Measurements from ENCODE around the gene TMX4.
"Not testable (repeated sequence)": the region's sequence is repeated elsewhere in the genome, so short reads cannot be mapped to it uniquely, and the experiment has no call there.

Gene TMX4

GRCh38 chr20:7971536-7972280 is 47.9 kb downstream of the TMX4 start:
- FAIRE-seq = no peak
- no peak for DNase-seq (ENCODE audit: insufficient read length, low spot score)
- TF ChIP-seq POLR2A (IDR thresholded peaks at IDR 0.05; ENCODE audit: low read depth, low read length) = no peak

DNA sequence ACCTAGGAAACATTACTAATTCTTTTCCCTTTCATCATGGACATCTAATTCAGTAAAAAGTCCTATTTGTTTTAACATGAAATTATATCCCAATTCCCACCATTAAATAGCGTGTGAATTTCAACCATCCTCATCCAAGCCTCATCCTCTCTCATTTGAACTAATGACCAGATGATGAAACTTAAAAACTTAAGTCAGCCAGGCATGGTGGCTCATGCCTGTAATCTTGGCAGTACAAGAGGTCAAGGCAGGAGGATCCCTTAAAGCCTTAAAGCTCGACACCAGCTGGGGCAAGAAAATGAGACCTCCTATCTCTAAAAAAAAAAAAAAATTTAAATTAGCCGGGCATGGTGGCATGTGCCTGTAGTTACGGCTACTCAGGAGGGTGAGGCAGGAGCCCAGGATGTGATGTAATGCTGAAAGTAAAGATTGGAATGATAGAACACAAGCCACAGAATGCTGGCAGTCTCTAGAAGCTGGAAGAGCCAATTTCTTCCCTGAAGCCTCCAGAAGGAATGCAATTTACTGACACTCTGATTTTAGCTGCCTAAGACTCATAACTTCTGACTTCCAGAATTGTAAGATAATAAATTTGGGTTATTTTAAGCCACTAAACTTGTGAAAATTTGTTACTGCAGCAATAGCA is 52.2 kb downstream of the TMX4 start:
- DNase-seq (ENCODE audit: insufficient read length, low spot score) (no peak), FAIRE-seq (no peak)
- TF ChIP-seq POLR2A (IDR thresholded peaks at IDR 0.05; ENCODE audit: low read depth, low read length) = no peak

DNA sequence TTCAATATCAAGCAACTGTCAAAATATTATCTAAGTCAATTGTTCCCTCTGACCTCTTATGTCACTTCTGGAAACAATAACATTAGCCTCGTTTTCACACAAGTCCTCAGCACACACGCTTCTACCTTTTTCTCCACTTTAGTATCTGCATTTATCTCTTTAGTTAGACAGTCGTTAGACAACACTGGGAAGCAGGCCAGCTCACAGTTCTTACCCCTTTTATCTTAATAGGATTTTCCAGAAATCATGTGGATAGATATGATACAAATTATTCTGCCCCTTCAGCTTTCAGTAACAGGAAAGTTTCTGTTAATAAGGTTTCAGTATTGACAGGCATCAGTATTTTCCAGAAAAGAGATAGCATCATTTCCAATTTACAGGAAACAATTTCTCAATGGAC is 53.4 kb downstream of the TMX4 start:
- FAIRE-seq (no peak), DNase-seq (ENCODE audit: insufficient read length, low spot score) (no peak)
- no peak for TF ChIP-seq POLR2A (IDR thresholded peaks at IDR 0.05; ENCODE audit: low read depth, low read length)

DNA sequence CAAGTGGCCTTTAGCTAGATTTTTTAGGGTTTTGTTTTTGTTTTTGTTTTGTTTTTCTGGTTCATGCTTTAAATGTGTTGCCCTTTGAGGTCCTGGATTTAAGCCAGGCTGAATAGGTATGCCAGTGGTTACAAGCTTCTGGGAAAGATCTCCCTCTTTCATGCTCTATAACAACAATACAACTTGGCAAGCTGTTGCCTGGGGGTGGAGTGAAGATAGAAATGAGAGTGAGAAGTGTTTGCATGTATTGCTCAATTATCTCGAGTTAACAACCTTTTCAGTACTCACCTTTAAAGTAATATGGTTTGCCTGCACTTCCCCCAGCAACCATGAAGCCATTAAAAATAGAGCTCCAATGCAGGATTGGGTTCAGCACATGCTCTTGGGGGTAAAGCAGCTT is 60.1 kb downstream of the TMX4 start:
- no peak for TF ChIP-seq POLR2A (IDR thresholded peaks at IDR 0.05; ENCODE audit: low read depth, low read length)
- no peak for DNase-seq (ENCODE audit: insufficient read length, low spot score)
- no peak for FAIRE-seq

- not testable (repeated sequence) for FAIRE-seq; DNase-seq (ENCODE audit: insufficient read length, low spot score)
Observed at GRCh38 chr20:7956561-7956960, 63.0 kb downstream of the TMX4 start.

DNA sequence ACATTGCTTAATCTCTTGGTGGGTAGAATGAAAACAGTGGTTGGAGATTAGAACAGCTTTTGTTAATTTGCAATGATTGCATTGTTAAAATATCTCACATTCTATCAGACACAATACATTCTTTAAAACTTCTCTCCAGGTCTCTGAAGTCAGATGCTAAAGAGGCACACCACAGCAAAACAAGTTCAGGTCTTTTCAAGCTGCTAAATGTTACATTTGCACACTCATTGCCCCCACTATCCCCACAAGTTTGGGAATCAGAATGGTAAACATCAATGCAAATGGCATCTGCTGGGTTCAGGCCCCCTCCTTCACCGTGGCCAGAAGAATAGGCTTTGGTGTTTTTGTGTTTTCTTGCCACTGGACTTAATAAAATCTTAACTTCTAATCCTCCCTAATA is 69.2 kb downstream of the TMX4 start:
- FAIRE-seq (no peak), DNase-seq (ENCODE audit: insufficient read length, low spot score) (no peak)
- TF ChIP-seq POLR2A (IDR thresholded peaks at IDR 0.05; ENCODE audit: low read depth, low read length) = no peak

- no peak for DNase-seq (ENCODE audit: insufficient read length, low spot score)
- no peak for TF ChIP-seq POLR2A (IDR thresholded peaks at IDR 0.05; ENCODE audit: low read depth, low read length)
- no peak for FAIRE-seq
Observed at GRCh38 chr20:7943891-7944290, 75.7 kb downstream of the TMX4 start.

DNA sequence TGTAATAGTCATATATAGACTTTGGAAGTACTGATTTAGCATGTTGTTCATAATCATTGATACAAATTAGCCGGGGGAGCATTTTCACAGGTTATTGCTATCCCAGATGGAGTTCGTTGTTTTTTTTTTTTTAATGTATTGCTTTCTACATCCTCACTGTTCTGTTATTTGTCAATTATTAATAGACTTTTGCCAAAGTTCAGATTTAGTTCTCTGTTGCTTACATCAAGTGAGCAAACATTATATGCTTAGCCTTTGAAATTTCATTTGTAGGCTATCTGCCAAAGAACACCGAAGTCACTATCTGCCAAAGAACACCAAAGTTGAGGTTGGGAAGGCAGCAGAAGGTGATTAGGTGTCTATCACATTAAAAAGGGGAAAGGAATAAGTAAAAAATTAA is 79.2 kb downstream of the TMX4 start, which contains the start of gene HAO1:
HAO1 (minus strand) TSS at position 118 of the 400 bp plus-strand sequence; CDS start at position 82, 36 bp downstream.
- no peak for TF ChIP-seq POLR2A (IDR thresholded peaks at IDR 0.05; ENCODE audit: low read depth, low read length)
- no peak for FAIRE-seq

GRCh38 chr20:7939663-7940062 is 79.9 kb downstream of the TMX4 start:
- FAIRE-seq (no peak), DNase-seq (ENCODE audit: insufficient read length, low spot score) (no peak)
- TF ChIP-seq POLR2A (IDR thresholded peaks at IDR 0.05; ENCODE audit: low read depth, low read length) = no peak

More for the DNA sequence above, 79.2 kb downstream of the TMX4 start, which contains the start of gene HAO1:
- DNase-seq (ENCODE audit: insufficient read length, low spot score) = no peak

DNA sequence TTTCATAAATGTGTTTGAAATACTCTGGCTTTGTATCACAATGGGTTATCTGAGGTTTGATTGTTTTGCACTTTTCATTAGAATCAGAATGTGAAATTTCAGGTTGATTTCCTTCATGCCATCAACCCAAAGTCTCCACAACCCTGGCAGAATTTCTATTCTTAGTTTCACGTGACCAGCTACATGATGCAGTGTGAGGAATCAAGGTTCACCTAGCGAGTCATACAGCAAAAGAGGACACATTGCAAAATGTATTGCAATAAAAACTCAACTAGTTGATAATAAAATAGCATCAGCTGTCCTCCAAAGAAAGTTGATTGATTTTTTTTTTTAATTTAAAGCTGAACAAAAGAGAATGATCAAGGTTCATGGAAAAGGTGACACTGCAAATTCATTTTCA is 81.5 kb downstream of the TMX4 start:
- no peak for FAIRE-seq
- no peak for DNase-seq (ENCODE audit: insufficient read length, low spot score)
- TF ChIP-seq POLR2A (IDR thresholded peaks at IDR 0.05; ENCODE audit: low read depth, low read length) = no peak

DNA sequence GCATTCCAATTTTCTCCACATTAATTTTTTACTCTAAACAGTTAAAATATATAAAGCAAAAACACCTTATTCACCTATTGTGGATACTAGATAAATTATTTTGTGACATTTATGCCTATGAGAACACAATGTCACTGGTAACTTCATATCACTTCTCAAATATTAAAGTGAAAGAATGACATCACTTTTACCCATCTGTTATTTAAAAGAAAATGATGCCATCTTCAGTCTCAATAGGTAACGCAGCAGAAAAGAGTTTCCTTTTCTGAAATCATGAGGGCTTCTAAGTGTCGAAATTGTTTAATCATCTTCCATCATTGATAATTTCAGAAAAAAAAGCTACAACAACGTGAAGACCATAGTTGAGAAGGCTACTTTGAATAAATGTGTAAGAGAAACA is 82.2 kb downstream of the TMX4 start:
- no peak for FAIRE-seq
- DNase-seq (ENCODE audit: insufficient read length, low spot score) = no peak
- TF ChIP-seq POLR2A (IDR thresholded peaks at IDR 0.05; ENCODE audit: low read depth, low read length) = no peak

GRCh38 chr20:7935027-7935551 is 84.5 kb downstream of the TMX4 start:
- FAIRE-seq (no peak), DNase-seq (ENCODE audit: insufficient read length, low spot score) (no peak)
- TF ChIP-seq POLR2A (IDR thresholded peaks at IDR 0.05; ENCODE audit: low read depth, low read length) = no peak

DNA sequence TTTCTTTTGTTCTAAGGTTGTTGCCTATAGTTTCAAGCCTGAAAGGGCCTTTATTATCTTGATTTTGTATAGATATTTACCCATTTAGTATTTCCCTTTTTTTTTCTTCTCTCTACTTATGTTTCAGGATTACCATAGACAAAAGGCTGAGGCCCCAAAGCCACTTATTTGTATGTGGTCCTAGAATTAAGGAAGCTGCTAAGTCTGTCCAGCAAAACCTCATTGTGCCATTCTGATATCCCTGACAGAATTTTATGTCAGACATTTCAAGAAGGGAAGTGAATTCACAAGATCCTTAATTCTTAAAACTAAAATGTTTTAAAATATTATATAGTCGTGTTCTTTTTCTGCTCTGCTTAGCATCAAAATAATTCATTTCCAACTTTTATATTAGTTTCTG is 86.2 kb downstream of the TMX4 start:
- FAIRE-seq (no peak), DNase-seq (ENCODE audit: insufficient read length, low spot score) (no peak)

GRCh38 chr20:7930343-7930742 is 89.2 kb downstream of the TMX4 start:
- no peak for TF ChIP-seq POLR2A (IDR thresholded peaks at IDR 0.05; ENCODE audit: low read depth, low read length)
- DNase-seq (ENCODE audit: insufficient read length, low spot score) (no peak), FAIRE-seq (no peak)

More for the DNA sequence above, 86.2 kb downstream of the TMX4 start:
- TF ChIP-seq POLR2A (IDR thresholded peaks at IDR 0.05; ENCODE audit: low read depth, low read length) = no peak

Measured in H54 (cell line).